ENCODE data around the gene NDUFS2. TPM values are rescaled to one million over a fixed set of nuclear protein-coding genes. Genes with fewer than 3 reads are reported as not detected.

NDUFS2 gene
- total and polyA plus RNA-seq, 2 experiments from 2014 or later = 183 to 367 TPM

GRCh38 chr1:161196521-161197451 is 5.4 kb upstream of the NDUFS2 start:
- TF ChIP-seq CTCF (IDR thresholded peaks at IDR 0.05; ENCODE audit: low read depth, low read length) = no peak
- Histone ChIP-seq H3K9me3 (ENCODE audit: low read depth) (no peaks in the 10 kb centered on the region), H3K4me3 (no peak overlapping the region), H3K27me3 (no peaks in the 10 kb centered on the region), H3K27ac (no peak overlapping the region), H3K36me3 (no peaks in the 10 kb centered on the region), H3K4me1 (ENCODE audit: low read depth) (peaks cover 19% of the 10 kb centered on the region)
- peak in 1 of 2 donors; percentile 91 for DNase-seq (ENCODE audit: low read depth in 1 of 2, low spot score in 1 of 2)

GRCh38 chr1:161197560-161198193 is 4.5 kb upstream of the NDUFS2 start:
- no peak overlapping the region for H3K4me3 ChIP-seq
- no peak overlapping the region for H3K27ac ChIP-seq
- no peak for DNase-seq (ENCODE audit: low read depth in 1 of 2, low spot score in 1 of 2)
- no peak for TF ChIP-seq CTCF (IDR thresholded peaks at IDR 0.05; ENCODE audit: low read depth, low read length)
- no peaks in the 10 kb centered on the region for H3K27me3 ChIP-seq
- H3K9me3 ChIP-seq (ENCODE audit: low read depth) = no peaks in the 10 kb centered on the region
- peaks cover 19% of the 10 kb centered on the region for H3K4me1 ChIP-seq (ENCODE audit: low read depth)
- no peaks in the 10 kb centered on the region for H3K36me3 ChIP-seq

GRCh38 chr1:161198194-161198896 is 3.8 kb upstream of the NDUFS2 start:
- no peak for TF ChIP-seq CTCF (IDR thresholded peaks at IDR 0.05; ENCODE audit: low read depth, low read length)
- peaks cover 19% of the 10 kb centered on the region for H3K4me1 ChIP-seq (ENCODE audit: low read depth)
- H3K27ac ChIP-seq = peak overlapping the region; percentile 16
- DNase-seq (ENCODE audit: low read depth in 1 of 2, low spot score in 1 of 2) = peak; percentile 57 to 81
- H3K9me3 ChIP-seq (ENCODE audit: low read depth) = no peaks in the 10 kb centered on the region
- H3K4me3 ChIP-seq = no peak overlapping the region
- no peaks in the 10 kb centered on the region for H3K27me3 ChIP-seq
- H3K36me3 ChIP-seq = no peaks in the 10 kb centered on the region

- Histone ChIP-seq H3K4me3 (no peak within 1 kb of the TSS), H3K36me3 (no peaks in the 10 kb centered on the region), H3K4me1 (ENCODE audit: low read depth) (peaks cover 19% of the 10 kb centered on the region), H3K27ac (peak within 1 kb of the TSS; percentile 16), H3K9me3 (ENCODE audit: low read depth) (no peaks in the 10 kb centered on the region), H3K27me3 (no peaks in the 10 kb centered on the region)
- DNase-seq (ENCODE audit: low read depth in 1 of 2, low spot score in 1 of 2) = peak; percentile 43 to 90
- no peak for TF ChIP-seq CTCF (IDR thresholded peaks at IDR 0.05; ENCODE audit: low read depth, low read length)
These were observed 3.2 kb upstream of the NDUFS2 start, which contains the start of gene ADAMTS4 for GRCh38 chr1:161198897-161199431. Gene ADAMTS4 (minus strand): TSS chr1:161199054. CDS start chr1:161198627, 427 bp downstream.

GRCh38 chr1:161199506-161200139 is 2.5 kb upstream of the NDUFS2 start:
- no peaks in the 10 kb centered on the region for H3K27me3 ChIP-seq
- H3K4me3 ChIP-seq = no peak overlapping the region
- no peak for TF ChIP-seq CTCF (IDR thresholded peaks at IDR 0.05; ENCODE audit: low read depth, low read length)
- H3K9me3 ChIP-seq (ENCODE audit: low read depth) = no peaks in the 10 kb centered on the region
- H3K4me1 ChIP-seq (ENCODE audit: low read depth) = peaks cover 19% of the 10 kb centered on the region
- H3K27ac ChIP-seq = no peak overlapping the region
- DNase-seq (ENCODE audit: low read depth in 1 of 2, low spot score in 1 of 2) = peak in 1 of 2 donors; percentile 43
- H3K36me3 ChIP-seq = peaks cover 6% of the 10 kb centered on the region
